Measurements from ENCODE around the gene DGKI.
A peak's percentile ranks its signal among the peaks of the same experiment; 100 is the strongest.
"Not testable (repeated sequence)": the region's sequence is repeated elsewhere in the genome, so short reads cannot be mapped to it uniquely, and the experiment has no call there.

Gene DGKI

DNA sequence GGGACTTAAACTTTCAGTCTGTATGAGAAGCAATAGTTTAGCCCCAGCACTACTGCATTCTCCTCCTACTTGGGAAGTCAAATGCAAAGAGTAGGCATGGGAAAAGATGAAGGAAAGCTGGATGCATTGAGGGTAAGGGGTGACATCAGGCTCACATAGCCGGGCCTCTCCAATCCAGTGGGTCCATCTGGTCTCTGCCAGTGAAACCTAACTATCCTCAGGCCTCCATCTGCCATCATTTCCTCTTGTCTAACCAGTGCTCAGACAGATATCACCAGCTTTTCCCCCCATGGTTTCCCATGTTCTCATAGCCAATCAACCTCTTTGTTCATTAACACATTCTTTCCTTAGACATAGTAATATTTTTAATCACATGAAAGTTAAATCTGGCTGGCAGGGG is 118.3 kb downstream of the DGKI start:
- no peak for DNase-seq

DNA sequence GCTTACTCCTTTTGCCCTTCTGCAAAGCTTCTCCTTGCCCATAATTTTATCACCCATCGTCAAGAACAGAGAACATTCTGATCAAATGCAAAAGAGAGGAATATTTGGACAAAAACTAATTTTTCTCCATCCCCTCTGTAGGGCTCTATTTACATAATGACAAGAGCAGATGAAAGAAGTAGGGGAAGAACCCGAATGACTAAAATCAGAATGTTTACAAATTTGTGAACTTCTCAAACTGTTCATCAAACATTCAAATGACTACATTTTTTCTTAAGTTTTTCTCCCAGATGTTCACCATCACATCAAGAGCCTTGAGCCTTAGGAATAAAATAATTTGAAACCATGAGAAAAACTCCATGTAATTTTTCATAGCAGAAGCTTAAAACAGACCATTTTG is 119.4 kb downstream of the DGKI start:
- DNase-seq = no peak

GRCh38 chr7:137718355-137718754 is 128.4 kb downstream of the DGKI start:
- DNase-seq = no peak

DNA sequence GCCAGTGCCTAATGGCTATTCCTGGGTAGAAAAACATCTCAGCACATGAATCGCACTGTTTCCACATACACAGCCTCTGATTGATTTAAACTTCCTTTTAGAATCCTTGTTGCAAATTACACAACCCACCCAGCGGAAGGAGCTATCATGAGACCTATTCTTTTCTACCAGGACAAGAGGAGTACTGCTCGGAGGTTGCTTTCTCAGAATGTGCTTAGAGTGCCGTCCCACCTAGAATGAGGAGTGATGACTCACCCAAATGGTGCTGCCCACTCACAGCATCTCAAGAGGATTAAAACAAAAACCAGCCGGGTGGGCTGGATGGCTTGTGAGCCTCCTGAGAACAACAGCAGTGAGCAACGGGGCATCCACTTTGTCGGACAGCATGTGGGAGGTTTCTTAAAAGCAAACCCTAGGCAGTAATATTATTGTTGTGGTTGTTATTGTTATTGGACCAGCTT is 128.9 kb downstream of the DGKI start:
- peak; percentile 40 for DNase-seq

DNA sequence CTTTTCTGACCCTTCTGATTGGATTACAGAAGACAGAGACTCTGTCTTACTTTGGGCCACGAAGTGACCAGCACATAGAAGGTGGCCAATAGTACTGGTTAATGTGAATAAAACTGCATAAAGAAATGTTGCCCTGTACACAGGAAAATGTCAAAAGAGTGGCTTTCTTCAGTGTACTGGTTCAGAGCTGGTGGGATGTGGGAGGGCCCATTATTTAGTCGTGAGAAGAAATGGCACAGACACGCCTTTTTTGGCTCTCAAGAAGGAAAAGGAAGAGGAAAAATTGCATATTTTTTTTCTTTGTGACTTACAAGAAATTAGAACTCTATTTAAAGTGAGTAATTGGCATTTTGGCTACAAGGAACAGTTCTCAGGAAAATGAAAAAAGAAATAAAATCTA is 129.7 kb downstream of the DGKI start:
- DNase-seq = no peak

DNA sequence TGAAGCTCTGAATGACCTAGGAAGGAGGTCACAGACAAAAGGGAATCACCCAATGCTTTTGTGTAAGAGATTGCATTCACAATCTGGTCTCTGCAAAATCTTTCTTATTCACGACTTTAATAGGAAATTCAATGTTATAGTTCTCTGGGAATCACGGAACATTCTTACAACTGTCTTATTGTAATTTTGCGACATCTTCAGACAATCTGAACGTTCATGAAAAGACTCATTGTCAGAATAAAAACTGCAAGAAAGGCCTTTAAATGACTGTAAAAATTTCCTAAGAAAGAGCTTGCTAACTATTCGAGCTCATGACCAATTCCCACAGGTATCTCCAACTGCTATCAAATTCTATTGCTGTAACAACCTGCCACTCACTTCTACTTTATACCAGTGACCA is 130.7 kb downstream of the DGKI start:
- DNase-seq = no peak

DNA sequence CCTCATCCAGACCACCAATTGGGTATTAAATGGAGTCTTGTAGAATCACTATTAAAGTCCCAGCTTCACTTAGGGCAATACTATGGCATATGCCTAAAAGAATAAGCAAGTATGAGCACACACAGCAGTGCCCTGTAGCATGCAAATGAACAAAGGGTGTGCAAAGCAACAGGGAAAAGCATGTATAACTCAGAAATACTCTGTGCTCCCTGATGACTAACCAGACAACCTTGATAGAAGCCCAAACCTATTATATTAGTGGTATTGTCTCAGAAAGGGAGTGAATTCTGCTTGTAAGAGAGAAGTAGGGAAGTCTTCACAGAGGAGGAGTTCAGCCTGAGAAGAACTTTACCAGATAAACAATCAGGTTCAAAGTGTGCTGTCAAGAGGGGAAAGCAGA is 131.2 kb downstream of the DGKI start:
- DNase-seq = peak; percentile 13

- DNase-seq = no peak
Measured at GRCh38 chr7:137715121-137715520, 131.7 kb downstream of the DGKI start.

- not testable (repeated sequence) for DNase-seq
Measured at GRCh38 chr7:137706330-137706729, 140.4 kb downstream of the DGKI start.

DNA sequence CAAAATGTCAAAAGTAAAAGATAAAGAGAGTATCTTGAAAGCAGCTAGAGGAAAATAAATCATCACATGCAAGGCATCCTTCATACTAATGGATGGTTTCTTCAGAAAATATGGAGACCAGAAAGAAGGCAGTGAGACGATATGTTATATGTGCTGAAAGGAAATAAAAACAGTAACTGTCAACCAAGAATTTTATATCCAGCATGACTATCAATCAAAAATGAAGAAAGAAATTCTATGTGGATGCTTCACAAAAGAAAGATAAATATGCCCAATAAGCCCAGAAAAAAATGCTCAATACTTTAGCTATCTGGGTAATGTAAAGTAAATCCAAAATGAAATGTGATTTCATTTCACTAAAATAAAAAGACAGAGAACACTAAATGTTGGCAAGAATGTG is 142.1 kb downstream of the DGKI start:
- DNase-seq = no peak

- DNase-seq = peak; percentile 15
Measured at GRCh38 chr7:137703291-137704010, 143.3 kb downstream of the DGKI start.

DNA sequence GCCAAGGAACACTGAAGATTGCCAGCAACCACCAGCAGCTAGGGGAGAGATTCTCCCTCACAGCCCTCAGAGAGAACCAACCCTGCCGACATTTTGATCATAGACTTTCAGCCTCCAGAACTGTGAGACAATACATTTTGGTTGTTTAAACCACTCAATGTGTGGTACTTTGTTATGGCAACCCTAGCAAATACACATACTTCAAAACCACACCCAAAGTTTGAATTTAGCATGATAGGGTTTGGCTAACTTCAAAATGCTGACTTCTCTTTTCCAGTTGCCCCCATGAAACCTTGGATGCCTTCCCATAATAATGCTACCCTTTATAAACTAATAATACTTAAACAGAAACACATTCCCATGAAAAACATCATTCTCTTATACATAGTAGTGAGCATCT is 149.8 kb downstream of the DGKI start:
- DNase-seq = no peak

DNA sequence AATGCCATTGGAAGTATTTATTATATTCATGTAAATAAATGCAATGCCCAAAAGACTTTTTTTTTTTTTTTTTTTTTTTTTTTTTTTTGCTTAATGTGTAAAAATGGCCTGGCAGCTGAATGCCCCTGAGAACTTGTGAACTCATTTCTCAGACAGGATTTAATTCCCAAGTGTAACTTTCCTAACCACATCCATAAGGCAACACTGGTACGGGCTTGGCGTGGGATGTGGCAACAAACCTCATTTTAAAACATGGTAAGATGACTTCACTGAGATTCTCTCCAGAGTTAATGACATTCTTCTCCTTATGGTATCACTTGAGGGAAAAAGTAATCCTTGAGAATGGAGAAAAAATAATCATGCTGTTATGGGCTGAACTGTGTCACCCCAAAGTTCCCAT is 150.4 kb downstream of the DGKI start:
- DNase-seq = peak; percentile 28

GRCh38 chr7:137695942-137696341 is 150.8 kb downstream of the DGKI start:
- DNase-seq = no peak

DNA sequence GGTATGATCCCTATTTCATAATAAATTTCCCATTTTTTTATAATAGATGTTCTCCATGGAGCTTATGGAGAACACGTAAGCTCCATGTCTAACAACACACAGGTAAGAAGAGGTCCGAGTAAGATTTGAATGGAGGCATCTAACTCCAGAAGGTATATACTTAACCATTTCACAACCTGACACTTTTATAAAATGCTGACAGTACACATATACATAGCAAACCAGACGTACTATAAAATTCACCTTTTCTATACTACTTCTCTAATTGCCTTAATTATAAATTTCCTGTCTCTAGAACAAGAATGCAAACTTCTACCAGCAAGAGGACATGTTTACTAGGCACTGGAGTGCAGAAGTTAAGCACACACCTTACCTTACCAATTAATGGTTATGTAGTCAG is 151.3 kb downstream of the DGKI start:
- DNase-seq = no peak

DNA sequence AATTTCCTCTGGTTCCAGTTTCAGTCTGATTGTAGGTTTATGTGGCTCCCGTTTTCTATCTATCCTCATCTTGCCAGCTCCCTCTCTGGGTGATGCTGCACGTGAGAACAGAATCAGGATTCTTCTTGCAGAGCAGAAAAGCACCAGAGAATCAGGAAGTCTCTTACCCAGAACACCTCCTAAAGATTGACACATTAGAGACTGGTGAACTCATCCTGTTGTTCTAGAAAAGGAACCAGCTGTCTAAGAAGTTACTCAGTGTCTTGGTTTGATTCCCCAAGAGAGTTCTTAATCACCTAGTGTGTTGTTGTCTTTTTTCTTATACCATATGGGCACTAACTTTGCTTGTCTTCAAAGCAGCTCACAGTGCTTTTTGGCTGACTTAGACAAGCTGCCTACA is 152.4 kb downstream of the DGKI start:
- DNase-seq = peak; percentile 13

DNA sequence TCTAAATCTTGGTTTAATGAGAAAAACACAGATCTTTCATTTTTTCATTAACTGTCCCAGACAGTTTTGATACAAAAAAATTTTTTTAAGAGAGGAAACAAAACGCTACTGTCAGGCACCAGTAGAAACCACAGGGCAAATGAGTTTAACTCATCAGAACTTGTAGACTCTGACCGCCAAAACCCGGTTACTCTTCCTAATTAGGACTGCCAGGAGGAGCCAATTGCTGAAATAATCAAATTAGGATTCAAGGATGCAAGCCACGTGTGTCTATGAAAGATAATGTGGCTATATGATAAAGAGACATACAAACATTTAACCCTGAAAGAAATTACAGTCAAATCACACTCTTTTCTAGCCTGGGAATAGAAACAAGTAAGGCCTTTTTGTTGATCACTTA is 154.4 kb downstream of the DGKI start:
- no peak for DNase-seq

GRCh38 chr7:137691566-137691965 is 155.2 kb downstream of the DGKI start:
- no peak for DNase-seq

DNA sequence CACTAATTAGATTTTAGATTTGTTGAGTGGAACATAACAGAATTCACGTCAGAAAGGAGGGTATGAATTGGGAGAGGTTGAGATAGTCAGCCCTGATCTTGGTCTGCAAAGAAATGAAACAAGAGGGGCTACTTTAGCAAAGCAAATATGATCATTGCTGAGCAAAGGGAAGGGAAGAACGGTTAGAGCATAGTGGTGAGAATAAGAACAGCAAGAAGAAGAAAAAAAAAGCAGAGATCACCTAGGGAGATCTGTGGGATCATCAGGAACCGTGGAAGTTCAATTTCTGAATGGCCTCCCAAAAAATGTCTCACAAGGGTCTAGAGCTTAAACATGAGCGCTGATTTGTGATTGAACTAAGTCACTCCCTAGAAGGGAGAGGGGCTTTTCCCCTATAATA is 156.1 kb downstream of the DGKI start:
- DNase-seq = no peak

- DNase-seq = no peak
Measured at GRCh38 chr7:137689761-137690160, 157.0 kb downstream of the DGKI start.

DNA sequence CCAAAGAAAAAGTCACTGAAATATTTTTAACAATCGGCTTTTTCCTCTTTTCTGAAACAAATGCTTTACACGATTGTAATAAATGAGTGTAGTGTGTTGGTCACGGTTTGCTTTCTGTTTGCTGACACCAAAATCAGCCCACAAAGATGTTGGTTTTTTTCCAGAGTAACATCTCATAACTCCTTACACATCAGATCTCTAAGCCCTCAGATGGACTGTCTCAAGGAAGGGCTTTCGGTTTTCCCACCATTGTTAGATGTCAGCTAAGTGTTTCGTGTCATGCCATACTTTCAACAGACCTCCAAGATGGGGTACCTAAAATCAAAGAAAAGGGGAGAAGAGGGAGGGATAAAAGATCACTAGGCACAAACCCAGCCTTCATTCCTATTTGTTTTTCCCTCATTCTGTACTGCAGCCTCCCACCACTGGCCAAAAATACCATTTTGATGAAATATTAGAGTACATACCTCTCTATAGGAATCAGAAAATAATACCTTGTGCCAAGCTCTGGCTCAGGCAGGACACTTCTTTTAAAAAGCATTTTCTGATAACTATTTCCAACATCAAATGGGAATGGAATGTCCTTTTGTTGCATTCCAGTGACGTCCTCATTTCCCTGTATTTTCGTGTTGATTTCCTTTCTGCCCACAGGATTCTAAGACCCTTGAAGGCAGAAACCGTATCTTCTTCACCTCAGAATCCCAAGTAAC is 159.1 kb downstream of the DGKI start:
- peak; percentile 59 for DNase-seq

DNA sequence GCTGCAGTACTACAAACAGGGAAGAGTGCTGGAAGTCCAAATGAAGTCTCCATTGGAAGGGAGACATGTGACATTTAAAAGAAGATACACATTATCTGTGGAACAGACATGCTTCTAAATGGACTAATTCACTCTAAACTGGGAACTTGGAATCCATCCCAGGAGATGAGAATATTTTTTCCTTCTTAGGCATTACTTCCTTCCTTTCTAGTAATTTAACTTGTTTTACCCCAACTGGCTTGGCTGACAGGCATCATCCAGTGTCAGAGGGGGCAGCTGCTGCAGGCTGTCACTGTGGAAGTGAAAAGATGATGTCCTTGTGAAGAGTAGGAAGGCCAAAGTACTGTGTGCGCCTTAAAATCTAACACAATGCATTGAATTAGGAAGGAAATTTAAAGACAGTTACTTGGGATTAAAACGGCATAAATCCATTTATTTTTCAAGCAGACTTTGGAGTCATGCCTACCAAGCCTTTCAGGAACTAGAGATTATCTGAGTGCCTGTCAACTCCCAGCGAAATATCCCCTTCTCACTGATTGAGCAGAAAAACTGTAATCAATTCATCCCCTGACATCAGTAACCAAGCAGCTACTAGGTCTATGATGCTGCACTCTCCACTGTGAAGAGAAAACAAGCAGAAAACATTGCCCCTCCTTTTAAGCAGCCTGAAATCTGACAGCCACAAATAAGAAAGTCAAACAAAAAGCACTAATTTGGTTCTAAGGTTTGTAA is 161.2 kb downstream of the DGKI start:
- no peak for DNase-seq

GRCh38 chr7:137684776-137685175 is 162.0 kb downstream of the DGKI start:
- no peak for DNase-seq

- no peak for DNase-seq
Measured at GRCh38 chr7:137684316-137684715, 162.5 kb downstream of the DGKI start.

Data from fibroblast of skin of right quadriceps (primary cell).